GM12865 (cell line): ENCODE results near the gene GABRR1.
"Not testable (repeated sequence)": the region's sequence is repeated elsewhere in the genome, so short reads cannot be mapped to it uniquely, and the experiment has no call there.

Source experiments
- DNase-seq: peaks from one replicate; pipeline ENCODE4 v3.0.0; 2010; ENCODE audit warnings: low read depth
- H3K4me3 ChIP-seq: 2 replicates; pipeline ENCODE4 v1.5.1; 2011; ENCODE audit warnings: mild to moderate bottlenecking, low read depth, low read length, control low read depth
- TF ChIP-seq, protein P1 (sequence below): IDR thresholded peaks from 2 replicates; pipeline ENCODE4 v1.5.1; 2011; ENCODE audit warnings: low read length, control low read depth, low read depth, inconsistent platforms; ENCODE audit not compliant: insufficient read depth; ENCODE audit errors: missing control alignments

GABRR1 gene

DNA sequence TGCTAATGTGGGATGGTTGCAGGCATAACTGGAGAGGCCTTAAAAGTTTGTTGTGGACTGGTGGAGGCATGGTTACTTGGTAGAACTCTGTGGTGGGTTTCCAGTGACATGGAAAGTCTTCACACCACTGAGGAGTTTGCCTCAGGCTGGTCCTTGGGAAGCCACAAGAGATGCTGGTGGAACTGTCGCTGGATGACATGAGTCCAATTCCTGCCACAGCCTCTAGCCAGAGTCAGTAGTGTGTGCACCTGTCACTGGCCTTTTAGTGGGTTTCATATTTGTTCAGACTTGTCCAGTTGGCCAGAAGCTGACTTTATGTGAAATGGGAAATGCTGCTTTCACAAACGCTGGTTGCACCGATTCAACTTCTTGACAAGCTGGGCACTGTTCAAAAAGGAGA, 85.6 kb downstream of the GABRR1 start:
- no peak overlapping the region for H3K4me3 ChIP-seq
- DNase-seq: peak; percentile 16
- TF ChIP-seq, protein P1, sequence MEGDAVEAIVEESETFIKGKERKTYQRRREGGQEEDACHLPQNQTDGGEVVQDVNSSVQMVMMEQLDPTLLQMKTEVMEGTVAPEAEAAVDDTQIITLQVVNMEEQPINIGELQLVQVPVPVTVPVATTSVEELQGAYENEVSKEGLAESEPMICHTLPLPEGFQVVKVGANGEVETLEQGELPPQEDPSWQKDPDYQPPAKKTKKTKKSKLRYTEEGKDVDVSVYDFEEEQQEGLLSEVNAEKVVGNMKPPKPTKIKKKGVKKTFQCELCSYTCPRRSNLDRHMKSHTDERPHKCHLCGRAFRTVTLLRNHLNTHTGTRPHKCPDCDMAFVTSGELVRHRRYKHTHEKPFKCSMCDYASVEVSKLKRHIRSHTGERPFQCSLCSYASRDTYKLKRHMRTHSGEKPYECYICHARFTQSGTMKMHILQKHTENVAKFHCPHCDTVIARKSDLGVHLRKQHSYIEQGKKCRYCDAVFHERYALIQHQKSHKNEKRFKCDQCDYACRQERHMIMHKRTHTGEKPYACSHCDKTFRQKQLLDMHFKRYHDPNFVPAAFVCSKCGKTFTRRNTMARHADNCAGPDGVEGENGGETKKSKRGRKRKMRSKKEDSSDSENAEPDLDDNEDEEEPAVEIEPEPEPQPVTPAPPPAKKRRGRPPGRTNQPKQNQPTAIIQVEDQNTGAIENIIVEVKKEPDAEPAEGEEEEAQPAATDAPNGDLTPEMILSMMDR: no peak

DNA sequence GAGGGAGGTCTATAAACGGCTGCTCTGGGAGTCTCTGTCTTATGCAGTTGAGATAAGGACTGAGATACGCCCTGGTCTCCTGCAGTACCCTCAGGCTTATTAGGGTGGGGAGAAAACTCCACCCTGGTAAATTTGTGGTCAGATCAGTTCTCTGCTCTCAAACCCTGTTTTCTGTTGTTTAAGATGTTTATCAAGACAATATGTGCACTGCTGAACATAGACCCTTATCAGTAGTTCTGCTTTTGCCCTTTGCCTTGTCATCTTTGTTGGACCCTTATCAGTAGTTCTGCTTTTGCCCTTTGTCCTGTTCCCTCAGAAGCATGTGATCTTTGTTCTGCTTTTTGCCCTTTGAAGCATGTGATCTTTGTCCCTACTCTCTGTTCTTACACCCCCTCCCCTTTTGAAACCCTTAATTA, 88.9 kb downstream of the GABRR1 start:
- H3K4me3 ChIP-seq, DNase-seq: not testable (repeated sequence)
